Tibial artery (tissue), 4 donors: ENCODE data around the gene NHLRC4.
A peak's percentile ranks its signal among the peaks of the same experiment; 100 is the strongest.

Source experiments
- DNase-seq, 2 donors: peaks; one replicate each; pipeline ENCODE4 v3.0.0-alpha.2; 2019
- H3K27ac ChIP-seq, 2 donors: fragments of 200-600 bp; sonication (generic) in 1 of 2; 1 replicate in 1 of 2; 2 replicates in 1 of 2; pipeline ENCODE4 v1.5.1; 2018 to 2019; ENCODE audit warnings: mild to moderate bottlenecking in 1 of 2
- H3K27me3 ChIP-seq, 2 donors: fragments of 200-600 bp; sonication (generic) in 1 of 2; one replicate each; pipeline versions ENCODE4 v1.5.1 to v1.6.0; 2016 to 2019
- H3K36me3 ChIP-seq, 3 donors: fragments of 200-600 bp; sonication (generic) in 2 of 3; one replicate each; pipeline ENCODE4 v1.5.1; 2016 to 2019; ENCODE audit warnings: mild to moderate bottlenecking in 2 of 3
- H3K4me1 ChIP-seq, 4 donors: fragments of 200-600 bp; sonication (generic) in 2 of 4; 1 replicate in 3 of 4; 2 replicates in 1 of 4; pipeline ENCODE4 v1.5.1; 2016 to 2019
- H3K4me3 ChIP-seq, 2 donors: fragments of 200-600 bp; sonication (generic) in 1 of 2; 1 replicate in 1 of 2; 2 replicates in 1 of 2; pipeline ENCODE4 v1.5.1; 2018 to 2019; ENCODE audit warnings: mild to moderate bottlenecking in 2 of 2
- H3K9me3 ChIP-seq, 3 donors: fragments of 200-600 bp; sonication (generic) in 1 of 3; one replicate each; pipeline ENCODE4 v1.5.1; 2016 to 2019
- intact Hi-C: fragments of 100-400 bp; cut with DNase I; formaldehyde crosslinking; loops from one replicate; pipeline ENCODE4 v1.15.0; 2023; ENCODE audit warnings: low total_unique reads
- TF ChIP-seq, protein P1 (sequence below), 2 experiments: fragments of 200-600 bp in 1 of 2; fragments of 450-650 bp in 1 of 2; IDR thresholded peaks; one replicate each; pipeline ENCODE4 v1.5.1; 2017 to 2019; ENCODE audit warnings: antibody characterized with exemption in 2 of 2, mild to moderate bottlenecking in 1 of 2, moderate library complexity in 1 of 2

NHLRC4 gene

DNA sequence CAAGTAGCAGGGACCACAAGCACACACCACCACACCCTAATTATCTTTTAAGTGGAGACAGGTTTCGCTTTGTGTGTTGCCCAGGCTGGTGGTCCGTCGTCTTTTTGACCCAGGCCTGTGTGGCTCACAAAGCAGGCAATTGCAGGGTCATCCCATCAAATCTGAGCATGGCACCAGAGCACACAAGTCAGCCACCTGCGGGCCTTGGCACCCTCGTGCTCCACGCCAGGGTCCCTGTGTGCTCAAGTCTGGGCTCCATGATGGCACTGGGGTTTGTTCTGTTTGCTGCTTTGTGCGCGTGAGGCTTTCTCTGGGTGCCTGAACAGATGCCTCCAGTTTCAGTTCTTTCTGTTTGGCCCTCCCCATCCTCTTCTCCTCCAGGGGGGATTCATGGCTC, 41.7 kb upstream of the NHLRC4 start:
- intact Hi-C loops: no loop called here

DNA sequence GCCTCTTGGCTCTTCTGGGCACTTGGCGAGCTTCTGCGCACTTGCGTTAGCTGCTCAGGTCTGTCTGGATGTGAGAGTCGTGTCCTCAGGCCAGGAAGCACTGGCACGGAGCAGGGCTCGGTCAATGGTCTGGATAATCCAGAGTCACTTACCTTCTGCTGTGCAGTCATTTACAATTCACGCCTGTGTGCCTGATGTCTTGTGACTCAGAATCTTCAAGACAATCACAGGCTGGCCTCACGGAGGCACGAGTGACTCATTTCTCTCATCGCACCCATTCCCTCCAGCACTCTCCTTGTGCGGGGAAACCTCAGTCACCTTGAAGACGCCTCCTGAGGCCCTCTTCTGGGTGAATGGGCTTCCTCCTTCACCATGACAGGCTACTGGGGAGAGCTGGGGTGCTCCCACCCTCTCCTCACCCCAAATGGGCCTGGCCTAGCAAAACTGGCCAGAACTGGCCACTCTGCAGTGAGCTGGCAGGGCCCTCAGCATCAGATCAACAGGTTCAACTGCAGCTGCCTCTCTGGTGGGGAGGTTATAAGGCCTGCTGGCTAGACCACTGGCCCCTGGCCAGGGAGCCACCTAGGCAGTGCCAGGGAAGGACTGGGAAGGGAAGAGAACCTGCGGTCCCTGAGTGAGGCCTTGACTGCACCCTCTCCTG, 41.2 kb upstream of the NHLRC4 start:
- Histone ChIP-seq H3K9me3 (no peaks in the 10 kb centered on the region), H3K4me3 (peak overlapping the region; percentile 69 to 79), H3K36me3 (peaks cover 0 to 16% (median 5%) of the 10 kb centered on the region in 3 donors), H3K27ac (peak overlapping the region; percentile 96 to 98), H3K27me3 (no peaks in the 10 kb centered on the region), H3K4me1 (peaks cover 0 to 57% (median 38%) of the 10 kb centered on the region in 4 donors)
- no peak for DNase-seq
- TF ChIP-seq, protein P1, sequence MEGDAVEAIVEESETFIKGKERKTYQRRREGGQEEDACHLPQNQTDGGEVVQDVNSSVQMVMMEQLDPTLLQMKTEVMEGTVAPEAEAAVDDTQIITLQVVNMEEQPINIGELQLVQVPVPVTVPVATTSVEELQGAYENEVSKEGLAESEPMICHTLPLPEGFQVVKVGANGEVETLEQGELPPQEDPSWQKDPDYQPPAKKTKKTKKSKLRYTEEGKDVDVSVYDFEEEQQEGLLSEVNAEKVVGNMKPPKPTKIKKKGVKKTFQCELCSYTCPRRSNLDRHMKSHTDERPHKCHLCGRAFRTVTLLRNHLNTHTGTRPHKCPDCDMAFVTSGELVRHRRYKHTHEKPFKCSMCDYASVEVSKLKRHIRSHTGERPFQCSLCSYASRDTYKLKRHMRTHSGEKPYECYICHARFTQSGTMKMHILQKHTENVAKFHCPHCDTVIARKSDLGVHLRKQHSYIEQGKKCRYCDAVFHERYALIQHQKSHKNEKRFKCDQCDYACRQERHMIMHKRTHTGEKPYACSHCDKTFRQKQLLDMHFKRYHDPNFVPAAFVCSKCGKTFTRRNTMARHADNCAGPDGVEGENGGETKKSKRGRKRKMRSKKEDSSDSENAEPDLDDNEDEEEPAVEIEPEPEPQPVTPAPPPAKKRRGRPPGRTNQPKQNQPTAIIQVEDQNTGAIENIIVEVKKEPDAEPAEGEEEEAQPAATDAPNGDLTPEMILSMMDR (IDR thresholded peaks at IDR 0.05): no peak
- intact Hi-C loops: no loop called here

More for the DNA sequence above, 41.7 kb upstream of the NHLRC4 start:
- H3K27me3 ChIP-seq: no peaks in the 10 kb centered on the region
- peaks cover 5 to 21% (median 10%) of the 10 kb centered on the region in 3 donors for H3K36me3 ChIP-seq
- peak overlapping the region in 1 of 2 donors; percentile 96 for H3K27ac ChIP-seq
- DNase-seq: no peak
- no peaks in the 10 kb centered on the region for H3K9me3 ChIP-seq
- TF ChIP-seq, protein P1 (IDR thresholded peaks at IDR 0.05): no peak
- H3K4me3 ChIP-seq: no peak overlapping the region
- H3K4me1 ChIP-seq: peaks cover 0 to 52% (median 38%) of the 10 kb centered on the region in 4 donors

DNA sequence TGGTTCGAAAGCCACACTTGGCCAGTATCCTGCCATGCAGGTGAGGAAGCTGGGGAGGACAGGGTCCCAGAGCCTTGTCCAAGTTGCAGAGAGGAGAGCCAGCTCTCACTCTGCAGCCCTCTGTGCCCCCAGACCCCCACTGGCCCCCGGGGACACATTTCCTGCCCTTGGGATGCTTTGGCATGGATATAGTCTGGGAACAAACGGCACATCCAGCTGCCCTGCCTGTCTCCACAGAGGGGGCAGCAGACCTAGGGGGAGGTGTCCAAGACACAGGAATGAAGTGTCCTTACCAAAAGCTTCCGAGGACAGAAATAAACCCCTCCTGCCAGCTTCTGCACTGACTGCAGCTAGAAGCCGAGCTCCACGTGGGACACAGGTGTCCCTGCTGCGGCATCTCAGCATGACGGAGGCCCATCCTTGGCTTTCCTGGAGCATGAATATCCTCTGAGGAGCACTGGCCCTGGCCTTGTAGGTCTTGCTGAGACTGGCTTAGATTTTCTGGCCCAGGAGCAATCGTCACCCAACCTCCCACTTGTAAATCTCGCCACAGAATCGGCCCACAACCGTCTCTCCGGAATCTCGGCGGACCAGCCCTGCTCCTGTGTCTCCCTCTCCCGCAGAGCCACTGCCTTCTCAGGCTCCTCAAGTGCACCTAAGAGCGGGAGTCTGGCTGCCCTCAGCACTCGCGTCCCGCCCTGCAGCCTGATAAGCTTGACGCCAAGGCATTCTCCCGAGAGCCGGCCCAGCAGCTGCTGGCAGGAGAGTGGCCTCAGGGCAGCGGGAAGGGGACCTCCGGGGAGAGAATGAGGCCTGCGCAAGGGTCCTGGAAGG, 40.4 kb upstream of the NHLRC4 start:
- TF ChIP-seq, protein P1 (IDR thresholded peaks at IDR 0.05): no peak
- no peaks in the 10 kb centered on the region for H3K27me3 ChIP-seq
- peaks cover 0 to 59% (median 38%) of the 10 kb centered on the region in 4 donors for H3K4me1 ChIP-seq
- peaks cover 0 to 8% (median 0%) of the 10 kb centered on the region in 3 donors for H3K36me3 ChIP-seq
- intact Hi-C loops: no loop called here
- peak overlapping the region; percentile 96 to 98 for H3K27ac ChIP-seq
- peak overlapping the region; percentile 69 to 79 for H3K4me3 ChIP-seq
- DNase-seq: peak in 1 of 2 donors; percentile 74
- H3K9me3 ChIP-seq: no peaks in the 10 kb centered on the region

DNA sequence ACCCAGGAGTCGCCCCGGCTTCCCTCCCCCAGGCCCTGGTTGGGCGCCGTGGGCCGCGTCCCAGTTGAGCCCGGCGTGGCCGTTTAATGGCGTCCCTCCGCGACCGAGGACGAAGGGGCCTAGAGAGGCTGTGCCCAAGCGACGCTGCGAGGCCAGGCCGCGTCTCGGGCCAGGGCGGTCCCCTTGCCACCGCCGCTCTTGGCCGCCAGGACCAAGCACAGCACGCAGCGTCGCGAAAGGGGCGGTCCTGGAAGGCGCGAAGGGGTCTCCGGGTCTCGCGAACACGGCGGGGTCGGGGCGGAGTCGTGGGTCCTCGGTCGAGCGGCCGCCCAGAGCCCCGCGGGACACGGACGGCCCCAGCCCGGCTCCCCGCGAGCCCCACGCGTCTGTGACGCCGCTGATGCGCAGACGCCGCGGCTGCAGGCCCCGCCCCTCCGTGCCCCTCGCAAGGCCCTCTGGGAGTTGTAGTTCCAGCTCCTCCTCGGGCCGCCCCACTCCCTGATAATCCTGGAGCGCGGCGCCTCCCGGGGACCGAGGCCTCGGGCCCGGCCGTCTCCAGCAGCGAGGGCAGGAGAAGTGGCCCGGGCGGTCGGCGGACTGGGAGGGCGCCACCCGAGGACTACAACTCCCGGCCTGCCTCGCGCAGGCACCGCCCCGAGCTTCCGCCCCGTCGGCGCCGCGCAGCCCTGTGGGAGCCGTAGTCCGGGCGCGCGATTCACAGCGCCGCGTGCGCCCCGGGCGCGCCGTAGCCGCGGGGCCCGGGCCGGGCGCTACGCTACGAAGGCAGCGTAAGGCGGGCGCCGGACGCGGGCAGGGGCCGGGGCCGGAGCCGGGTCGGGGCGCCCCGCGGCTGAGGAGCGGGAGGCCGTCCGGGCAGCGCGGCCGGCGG, 39.5 kb upstream of the NHLRC4 start, which contains the start of gene CAPN15:
Gene CAPN15, plus strand, starts transcription at position 698 of the 889 bp plus-strand sequence. CDS start 19,127 bp downstream, outside the sequence.
- Histone ChIP-seq H3K9me3 (no peaks in the 10 kb centered on the region), H3K4me3 (peak within 1 kb of the TSS; percentile 69 to 79), H3K27ac (peak within 1 kb of the TSS; percentile 96 to 98), H3K36me3 (peaks cover 0 to 7% (median 0%) of the 10 kb centered on the region in 3 donors), H3K4me1 (peaks cover 0 to 59% (median 38%) of the 10 kb centered on the region in 4 donors), H3K27me3 (no peaks in the 10 kb centered on the region)
- peak; percentile 78 to 93 for DNase-seq
- TF ChIP-seq, protein P1 (IDR thresholded peaks at IDR 0.05): peak; percentile 33 to 51
- intact Hi-C loops: no loop called here
